ENCODE data around the gene ORM2.

Gene ORM2

GRCh38 chr9:114287763-114288192, 41.9 kb upstream of the ORM2 start:
- DNase-seq (ENCODE audit: low read depth), result no peak

GRCh38 chr9:114288193-114289091, 41.2 kb upstream of the ORM2 start:
- TF ChIP-seq MYC (IDR thresholded peaks at IDR 0.05; ENCODE audit: low read depth, low read length) (no peak), CTCF (IDR thresholded peaks at IDR 0.05; ENCODE audit: low read depth, low read length) (no peak), MAX (IDR thresholded peaks at IDR 0.05; ENCODE audit: low read depth, low read length) (no peak), POLR2A (IDR thresholded peaks at IDR 0.05; ENCODE audit: extremely low read depth, insufficient read length) (no peak)
- H3K4me3 ChIP-seq (ENCODE audit: low read depth, low read length), result no peak overlapping the region
- DNase-seq (ENCODE audit: low read depth), result no peak

More at GRCh38 chr9:114287763-114288192, 41.9 kb upstream of the ORM2 start:
- TF ChIP-seq MYC (IDR thresholded peaks at IDR 0.05; ENCODE audit: low read depth, low read length), result no peak
- TF ChIP-seq POLR2A (IDR thresholded peaks at IDR 0.05; ENCODE audit: extremely low read depth, insufficient read length), result no peak
- no peak for TF ChIP-seq CTCF (IDR thresholded peaks at IDR 0.05; ENCODE audit: low read depth, low read length)
- TF ChIP-seq MAX (IDR thresholded peaks at IDR 0.05; ENCODE audit: low read depth, low read length), result no peak
- no peak overlapping the region for H3K4me3 ChIP-seq (ENCODE audit: low read depth, low read length)

GRCh38 chr9:114289106-114289505, 40.6 kb upstream of the ORM2 start:
- TF ChIP-seq CTCF (IDR thresholded peaks at IDR 0.05; ENCODE audit: low read depth, low read length), result no peak
- TF ChIP-seq MAX (IDR thresholded peaks at IDR 0.05; ENCODE audit: low read depth, low read length), result no peak
- TF ChIP-seq MYC (IDR thresholded peaks at IDR 0.05; ENCODE audit: low read depth, low read length), result no peak
- no peak for TF ChIP-seq POLR2A (IDR thresholded peaks at IDR 0.05; ENCODE audit: extremely low read depth, insufficient read length)
- DNase-seq (ENCODE audit: low read depth), result no peak
- H3K4me3 ChIP-seq (ENCODE audit: low read depth, low read length), result no peak overlapping the region

GRCh38 chr9:114289571-114290481, 39.8 kb upstream of the ORM2 start:
- H3K4me3 ChIP-seq (ENCODE audit: low read depth, low read length), result no peak overlapping the region

More at GRCh38 chr9:114289571-114290481, 39.8 kb upstream of the ORM2 start:
- DNase-seq (ENCODE audit: low read depth), result no peak
- TF ChIP-seq CTCF (IDR thresholded peaks at IDR 0.05; ENCODE audit: low read depth, low read length) (no peak), MYC (IDR thresholded peaks at IDR 0.05; ENCODE audit: low read depth, low read length) (no peak), POLR2A (IDR thresholded peaks at IDR 0.05; ENCODE audit: extremely low read depth, insufficient read length) (no peak), MAX (IDR thresholded peaks at IDR 0.05; ENCODE audit: low read depth, low read length) (no peak)

Measured in NB4 (cell line).